ENCODE measurements around the gene DHRSX.

DNA sequence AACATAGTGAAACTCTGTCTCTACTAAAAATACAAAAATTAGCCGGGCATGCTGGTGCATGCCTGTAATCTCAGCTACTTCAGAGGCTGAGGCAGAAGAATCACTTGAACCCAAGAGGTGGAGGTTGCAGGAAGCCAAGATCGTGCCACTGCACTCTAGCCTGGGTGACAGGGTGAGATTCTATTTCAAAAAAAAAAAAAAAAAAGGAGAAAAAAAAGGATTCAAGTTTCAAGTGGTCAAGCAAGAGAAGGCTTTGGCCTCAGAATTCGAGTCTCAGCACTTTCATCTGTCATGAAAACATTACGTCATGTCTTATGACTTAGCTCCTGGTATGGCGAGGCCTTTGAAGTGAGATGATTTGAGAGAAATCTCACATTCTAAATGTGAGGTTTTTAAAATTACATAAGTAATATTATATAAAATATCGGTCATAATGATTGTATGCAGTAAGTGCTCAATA is 21.2 kb upstream of the DHRSX start:
- TF ChIP-seq, protein P1, sequence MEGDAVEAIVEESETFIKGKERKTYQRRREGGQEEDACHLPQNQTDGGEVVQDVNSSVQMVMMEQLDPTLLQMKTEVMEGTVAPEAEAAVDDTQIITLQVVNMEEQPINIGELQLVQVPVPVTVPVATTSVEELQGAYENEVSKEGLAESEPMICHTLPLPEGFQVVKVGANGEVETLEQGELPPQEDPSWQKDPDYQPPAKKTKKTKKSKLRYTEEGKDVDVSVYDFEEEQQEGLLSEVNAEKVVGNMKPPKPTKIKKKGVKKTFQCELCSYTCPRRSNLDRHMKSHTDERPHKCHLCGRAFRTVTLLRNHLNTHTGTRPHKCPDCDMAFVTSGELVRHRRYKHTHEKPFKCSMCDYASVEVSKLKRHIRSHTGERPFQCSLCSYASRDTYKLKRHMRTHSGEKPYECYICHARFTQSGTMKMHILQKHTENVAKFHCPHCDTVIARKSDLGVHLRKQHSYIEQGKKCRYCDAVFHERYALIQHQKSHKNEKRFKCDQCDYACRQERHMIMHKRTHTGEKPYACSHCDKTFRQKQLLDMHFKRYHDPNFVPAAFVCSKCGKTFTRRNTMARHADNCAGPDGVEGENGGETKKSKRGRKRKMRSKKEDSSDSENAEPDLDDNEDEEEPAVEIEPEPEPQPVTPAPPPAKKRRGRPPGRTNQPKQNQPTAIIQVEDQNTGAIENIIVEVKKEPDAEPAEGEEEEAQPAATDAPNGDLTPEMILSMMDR (IDR thresholded peaks at IDR 0.05; ENCODE audit: insufficient read depth, low read depth, low read length) = no peak
- TF ChIP-seq EZH2 (IDR thresholded peaks at IDR 0.05; ENCODE audit: insufficient read depth, low read length) = no peak
